ENCODE data around the gene PLB1.

The PLB1 gene

DNA sequence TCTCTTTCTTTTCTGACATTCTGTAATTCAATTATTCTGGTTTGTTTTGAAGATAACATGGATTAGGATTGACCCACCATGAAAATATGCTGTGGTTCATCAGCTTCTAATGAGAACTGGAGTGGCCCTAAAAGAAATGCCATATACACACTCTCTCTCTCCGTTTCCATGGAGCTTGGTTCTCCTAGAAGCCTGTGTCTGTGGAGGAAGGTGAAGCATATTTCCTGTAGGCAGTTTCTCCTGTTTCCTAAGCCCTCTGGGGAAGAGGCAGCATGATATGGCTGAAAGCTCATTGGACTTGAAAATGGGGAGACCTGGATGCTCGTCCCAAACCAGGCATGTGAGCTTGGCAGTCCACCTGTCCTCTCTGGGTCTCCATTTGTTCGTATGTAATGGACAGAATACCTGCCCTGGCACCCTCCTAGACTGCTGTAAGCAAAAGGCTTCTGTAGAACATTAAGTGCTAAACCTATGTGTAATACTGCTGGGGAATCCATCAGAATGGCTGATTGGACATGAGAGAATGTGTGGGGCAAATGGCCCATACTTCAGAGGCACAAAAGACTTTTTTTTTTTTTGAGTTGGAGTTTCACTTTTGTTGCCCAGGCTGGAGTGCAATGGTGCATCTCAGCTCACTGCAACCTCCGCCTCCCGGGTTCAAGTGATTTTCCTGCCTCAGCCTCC is 180.4 kb downstream of the PLB1 start:
- Histone ChIP-seq H3K27ac (replicated peaks) (no peak overlapping the region), H3K27me3 (ENCODE audit: insufficient read depth, poor library complexity, severe bottlenecking) (no peaks in the 10 kb centered on the region), H3K4me3 (replicated peaks; ENCODE audit: insufficient read depth, low read length) (no peak overlapping the region)
- TF ChIP-seq, protein P1, sequence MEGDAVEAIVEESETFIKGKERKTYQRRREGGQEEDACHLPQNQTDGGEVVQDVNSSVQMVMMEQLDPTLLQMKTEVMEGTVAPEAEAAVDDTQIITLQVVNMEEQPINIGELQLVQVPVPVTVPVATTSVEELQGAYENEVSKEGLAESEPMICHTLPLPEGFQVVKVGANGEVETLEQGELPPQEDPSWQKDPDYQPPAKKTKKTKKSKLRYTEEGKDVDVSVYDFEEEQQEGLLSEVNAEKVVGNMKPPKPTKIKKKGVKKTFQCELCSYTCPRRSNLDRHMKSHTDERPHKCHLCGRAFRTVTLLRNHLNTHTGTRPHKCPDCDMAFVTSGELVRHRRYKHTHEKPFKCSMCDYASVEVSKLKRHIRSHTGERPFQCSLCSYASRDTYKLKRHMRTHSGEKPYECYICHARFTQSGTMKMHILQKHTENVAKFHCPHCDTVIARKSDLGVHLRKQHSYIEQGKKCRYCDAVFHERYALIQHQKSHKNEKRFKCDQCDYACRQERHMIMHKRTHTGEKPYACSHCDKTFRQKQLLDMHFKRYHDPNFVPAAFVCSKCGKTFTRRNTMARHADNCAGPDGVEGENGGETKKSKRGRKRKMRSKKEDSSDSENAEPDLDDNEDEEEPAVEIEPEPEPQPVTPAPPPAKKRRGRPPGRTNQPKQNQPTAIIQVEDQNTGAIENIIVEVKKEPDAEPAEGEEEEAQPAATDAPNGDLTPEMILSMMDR (IDR thresholded peaks at IDR 0.05; ENCODE audit: insufficient read depth, low read length) = no peak
- TF ChIP-seq GABPA (IDR thresholded peaks at IDR 0.05; ENCODE audit: low read depth) (no peak), SPI1 (IDR thresholded peaks at IDR 0.05; ENCODE audit: borderline replicate concordance, low read depth) (no peak), POLR2AphosphoS5 (IDR thresholded peaks at IDR 0.05; ENCODE audit: low read depth) (no peak)
- no peak for DNase-seq (ENCODE audit: low read depth in 1 of 2, low spot score in 1 of 2)

DNA sequence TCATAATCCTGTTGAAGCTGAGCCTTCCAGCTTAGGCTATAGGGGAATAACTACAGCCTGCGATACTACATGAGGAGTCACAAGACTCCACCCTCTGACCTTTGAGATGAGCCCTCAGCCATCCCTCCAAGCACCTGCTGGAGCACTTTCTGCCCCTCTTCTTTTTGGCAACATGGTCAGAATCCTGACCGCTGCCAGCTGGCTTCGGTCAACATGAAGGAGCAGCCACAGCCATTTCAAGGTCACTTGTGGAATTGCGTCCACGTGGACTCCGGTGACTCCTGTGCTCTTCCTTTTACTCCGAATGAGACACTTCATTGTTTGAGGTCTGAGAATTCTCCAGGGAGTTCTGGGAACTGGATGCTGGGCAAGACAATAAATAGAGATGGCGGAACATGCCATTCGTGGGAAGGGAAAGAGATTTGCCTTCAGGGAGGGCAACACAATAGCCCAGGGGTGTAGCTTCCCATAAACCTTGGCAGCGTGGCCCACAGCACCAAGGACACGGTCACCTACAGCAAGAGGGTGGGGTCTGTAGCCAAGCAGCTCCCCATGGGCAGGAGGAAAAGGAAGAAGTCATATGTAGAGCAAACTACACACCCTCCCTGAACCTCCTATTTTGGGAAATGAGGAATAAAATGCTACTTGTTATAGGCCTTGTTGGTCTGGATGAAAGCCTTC is 182.5 kb downstream of the PLB1 start:
- no peak for DNase-seq (ENCODE audit: low read depth in 1 of 2, low spot score in 1 of 2)
- TF ChIP-seq POLR2AphosphoS5 (IDR thresholded peaks at IDR 0.05; ENCODE audit: low read depth) = no peak
- no peak for TF ChIP-seq SPI1 (IDR thresholded peaks at IDR 0.05; ENCODE audit: borderline replicate concordance, low read depth)
- TF ChIP-seq, protein P1 (IDR thresholded peaks at IDR 0.05; ENCODE audit: insufficient read depth, low read length) = no peak
- no peak for TF ChIP-seq GABPA (IDR thresholded peaks at IDR 0.05; ENCODE audit: low read depth)
- TF ChIP-seq, protein P2, sequence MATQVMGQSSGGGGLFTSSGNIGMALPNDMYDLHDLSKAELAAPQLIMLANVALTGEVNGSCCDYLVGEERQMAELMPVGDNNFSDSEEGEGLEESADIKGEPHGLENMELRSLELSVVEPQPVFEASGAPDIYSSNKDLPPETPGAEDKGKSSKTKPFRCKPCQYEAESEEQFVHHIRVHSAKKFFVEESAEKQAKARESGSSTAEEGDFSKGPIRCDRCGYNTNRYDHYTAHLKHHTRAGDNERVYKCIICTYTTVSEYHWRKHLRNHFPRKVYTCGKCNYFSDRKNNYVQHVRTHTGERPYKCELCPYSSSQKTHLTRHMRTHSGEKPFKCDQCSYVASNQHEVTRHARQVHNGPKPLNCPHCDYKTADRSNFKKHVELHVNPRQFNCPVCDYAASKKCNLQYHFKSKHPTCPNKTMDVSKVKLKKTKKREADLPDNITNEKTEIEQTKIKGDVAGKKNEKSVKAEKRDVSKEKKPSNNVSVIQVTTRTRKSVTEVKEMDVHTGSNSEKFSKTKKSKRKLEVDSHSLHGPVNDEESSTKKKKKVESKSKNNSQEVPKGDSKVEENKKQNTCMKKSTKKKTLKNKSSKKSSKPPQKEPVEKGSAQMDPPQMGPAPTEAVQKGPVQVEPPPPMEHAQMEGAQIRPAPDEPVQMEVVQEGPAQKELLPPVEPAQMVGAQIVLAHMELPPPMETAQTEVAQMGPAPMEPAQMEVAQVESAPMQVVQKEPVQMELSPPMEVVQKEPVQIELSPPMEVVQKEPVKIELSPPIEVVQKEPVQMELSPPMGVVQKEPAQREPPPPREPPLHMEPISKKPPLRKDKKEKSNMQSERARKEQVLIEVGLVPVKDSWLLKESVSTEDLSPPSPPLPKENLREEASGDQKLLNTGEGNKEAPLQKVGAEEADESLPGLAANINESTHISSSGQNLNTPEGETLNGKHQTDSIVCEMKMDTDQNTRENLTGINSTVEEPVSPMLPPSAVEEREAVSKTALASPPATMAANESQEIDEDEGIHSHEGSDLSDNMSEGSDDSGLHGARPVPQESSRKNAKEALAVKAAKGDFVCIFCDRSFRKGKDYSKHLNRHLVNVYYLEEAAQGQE (IDR thresholded peaks at IDR 0.05; ENCODE audit: insufficient replicate concordance, low read depth) = no peak
- no peak overlapping the region for H3K4me3 ChIP-seq (replicated peaks; ENCODE audit: insufficient read depth, low read length)
- no peaks in the 10 kb centered on the region for H3K27me3 ChIP-seq (ENCODE audit: insufficient read depth, poor library complexity, severe bottlenecking)
- H3K27ac ChIP-seq (replicated peaks) = no peak overlapping the region

DNA sequence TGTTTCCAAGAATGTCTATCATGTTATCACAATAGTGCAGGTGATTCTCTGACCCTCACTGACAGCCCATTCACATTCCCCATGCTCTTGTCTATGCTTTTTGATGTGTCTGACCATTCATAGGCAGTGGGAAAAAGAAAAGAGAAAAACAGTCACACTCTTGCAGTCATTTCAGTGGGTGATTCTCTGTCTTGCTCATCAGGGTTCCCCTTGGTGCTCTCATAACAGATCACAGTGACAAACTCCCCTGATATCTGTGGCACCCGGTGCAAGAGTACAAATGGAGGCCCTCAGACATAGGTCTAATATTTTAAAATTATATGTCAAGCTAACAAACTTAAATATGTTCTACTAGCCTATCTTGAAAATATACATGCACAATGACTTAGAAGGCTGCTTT is 183.1 kb downstream of the PLB1 start:
- TF ChIP-seq GABPA (IDR thresholded peaks at IDR 0.05; ENCODE audit: low read depth) (no peak), SPI1 (IDR thresholded peaks at IDR 0.05; ENCODE audit: borderline replicate concordance, low read depth) (no peak), POLR2AphosphoS5 (IDR thresholded peaks at IDR 0.05; ENCODE audit: low read depth) (no peak)
- TF ChIP-seq, protein P2 (IDR thresholded peaks at IDR 0.05; ENCODE audit: insufficient replicate concordance, low read depth) = no peak
- TF ChIP-seq, protein P1 (IDR thresholded peaks at IDR 0.05; ENCODE audit: insufficient read depth, low read length) = no peak
- H3K27ac ChIP-seq (replicated peaks) = no peak overlapping the region
- H3K27me3 ChIP-seq (ENCODE audit: insufficient read depth, poor library complexity, severe bottlenecking) = no peaks in the 10 kb centered on the region
- H3K4me3 ChIP-seq (replicated peaks; ENCODE audit: insufficient read depth, low read length) = no peak overlapping the region
- DNase-seq (ENCODE audit: low read depth in 1 of 2, low spot score in 1 of 2) = no peak
